Endothelial cell of umbilical vein (primary cell): ENCODE measurements around the gene KMT2C.

ENCODE experiments used
- EZH2 ChIP-seq: IDR thresholded peaks from 2 replicates; pipeline ENCODE4 v1.6.1; 2012; ENCODE audit warnings: borderline replicate concordance, low read depth, mild to moderate bottlenecking, moderate library complexity, low read length, inconsistent platforms; ENCODE audit not compliant: severe bottlenecking
- GATA2 ChIP-seq: IDR thresholded peaks from 2 replicates; pipeline ENCODE4 v1.7.0; 2011; ENCODE audit warnings: low read depth, mild to moderate bottlenecking, moderate library complexity, mixed read lengths, low read length; ENCODE audit not compliant: insufficient read length, insufficient read depth
- POLR2A ChIP-seq: IDR thresholded peaks from 2 replicates; pipeline ENCODE4 v1.6.1; 2012; ENCODE audit warnings: low read depth, mild to moderate bottlenecking, control low read depth, low read length
- TF ChIP-seq, protein P1 (sequence below), 2 donors: IDR thresholded peaks; 1 replicate in 1 of 2; 2 replicates in 1 of 2; pipeline ENCODE4 v1.5.1; 2011; ENCODE audit warnings: low read length in 2 of 2, mild to moderate bottlenecking in 2 of 2, moderate library complexity in 2 of 2, control low read depth in 1 of 2, inconsistent platforms in 1 of 2, low read depth in 1 of 2; ENCODE audit not compliant: insufficient read depth in 1 of 2; ENCODE audit errors: extremely low read depth in 1 of 2

GRCh38 chr7:152424348-152425108 is 11.3 kb downstream of the KMT2C start:
- TF ChIP-seq, protein P1, sequence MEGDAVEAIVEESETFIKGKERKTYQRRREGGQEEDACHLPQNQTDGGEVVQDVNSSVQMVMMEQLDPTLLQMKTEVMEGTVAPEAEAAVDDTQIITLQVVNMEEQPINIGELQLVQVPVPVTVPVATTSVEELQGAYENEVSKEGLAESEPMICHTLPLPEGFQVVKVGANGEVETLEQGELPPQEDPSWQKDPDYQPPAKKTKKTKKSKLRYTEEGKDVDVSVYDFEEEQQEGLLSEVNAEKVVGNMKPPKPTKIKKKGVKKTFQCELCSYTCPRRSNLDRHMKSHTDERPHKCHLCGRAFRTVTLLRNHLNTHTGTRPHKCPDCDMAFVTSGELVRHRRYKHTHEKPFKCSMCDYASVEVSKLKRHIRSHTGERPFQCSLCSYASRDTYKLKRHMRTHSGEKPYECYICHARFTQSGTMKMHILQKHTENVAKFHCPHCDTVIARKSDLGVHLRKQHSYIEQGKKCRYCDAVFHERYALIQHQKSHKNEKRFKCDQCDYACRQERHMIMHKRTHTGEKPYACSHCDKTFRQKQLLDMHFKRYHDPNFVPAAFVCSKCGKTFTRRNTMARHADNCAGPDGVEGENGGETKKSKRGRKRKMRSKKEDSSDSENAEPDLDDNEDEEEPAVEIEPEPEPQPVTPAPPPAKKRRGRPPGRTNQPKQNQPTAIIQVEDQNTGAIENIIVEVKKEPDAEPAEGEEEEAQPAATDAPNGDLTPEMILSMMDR (IDR thresholded peaks at IDR 0.05; ENCODE audit: extremely low read depth in 1 of 2, insufficient read depth in 1 of 2, low read depth in 1 of 2, low read length in 2 of 2) = no peak
- TF ChIP-seq EZH2 (no peak), POLR2A (no peak), GATA2 (no peak)
